HG03571 (cell line): ENCODE results near the gene SCARF2.
"Not testable (repeated sequence)": the region's sequence is repeated elsewhere in the genome, so short reads cannot be mapped to it uniquely, and the experiment has no call there.

Source experiments
- ATAC-seq: cut with Tn5 transposase; IDR thresholded peaks from one replicate; pipeline ENCODE4 v1.9.1; 2021; ENCODE audit not compliant: unreplicated experiment

The SCARF2 gene

DNA sequence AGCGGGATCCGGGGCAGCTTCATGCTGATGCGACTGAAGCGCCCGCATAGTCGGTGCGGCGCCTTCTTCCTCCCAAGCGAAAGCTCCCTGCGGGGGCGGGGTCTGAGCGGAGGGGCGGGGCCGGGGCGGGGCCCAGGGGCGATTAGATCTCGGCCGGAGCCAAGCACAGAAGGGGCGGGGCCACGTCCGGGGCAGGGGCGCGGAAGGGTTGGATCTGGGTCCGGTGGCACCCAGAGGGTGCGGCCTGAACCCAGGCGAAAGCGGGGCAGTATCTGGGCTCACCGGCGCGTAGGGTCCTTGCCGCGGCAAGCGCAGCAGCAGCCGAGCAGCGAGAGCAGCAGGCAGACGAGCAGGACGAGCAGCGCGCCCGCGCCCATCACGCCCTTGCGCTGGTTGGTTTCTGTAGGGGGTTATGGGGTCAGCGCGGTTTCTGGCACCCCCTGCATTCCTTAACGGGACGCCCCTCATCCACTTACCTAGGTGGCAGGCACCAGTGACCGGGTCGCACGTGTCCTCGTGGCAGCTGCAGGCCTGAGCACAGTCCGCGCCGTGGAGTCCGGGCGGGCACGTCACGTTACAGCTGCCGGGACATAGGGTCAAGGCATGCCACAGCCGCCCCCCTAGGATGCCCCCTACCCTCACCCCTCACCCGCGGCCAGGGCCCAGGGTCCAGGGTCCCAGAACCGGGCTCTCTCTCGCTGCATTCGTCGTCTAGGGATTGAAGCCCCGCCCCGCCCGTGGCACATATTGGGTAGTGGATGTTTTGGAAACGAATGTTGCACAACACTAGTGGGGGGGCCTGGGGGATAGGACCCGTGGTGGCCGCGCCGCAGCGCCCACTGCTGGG lies 8.1 kb downstream of the SCARF2 start:
- ATAC-seq = no peak

- no peak for ATAC-seq
Observed at GRCh38 chr22:20428496-20429253, 8.9 kb downstream of the SCARF2 start.

DNA sequence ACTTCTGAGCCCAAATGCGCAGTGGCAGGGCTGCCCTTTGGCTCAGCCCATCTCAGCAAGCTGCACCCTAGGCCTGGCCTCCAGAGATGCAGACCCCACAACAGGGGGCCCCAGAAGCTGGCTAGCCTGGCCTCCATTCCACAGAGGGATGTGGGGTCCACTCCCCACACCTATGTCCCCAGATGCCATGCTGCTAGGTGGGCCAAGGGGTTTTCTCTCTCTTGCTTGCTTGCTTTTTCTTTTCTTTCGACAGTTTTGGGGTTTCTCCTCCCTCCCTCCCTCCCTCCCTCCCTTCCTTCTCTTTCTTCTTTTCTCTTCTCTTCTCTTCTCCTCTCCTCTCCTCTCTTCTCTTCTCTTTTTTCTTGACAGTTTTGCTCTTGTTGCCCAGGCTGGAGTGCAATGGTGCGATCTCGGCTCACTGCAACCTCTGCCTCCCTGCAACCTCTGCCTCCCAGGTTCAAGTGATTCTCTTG lies 9.6 kb downstream of the SCARF2 start:
- ATAC-seq = no peak

- no peak for ATAC-seq
Observed at GRCh38 chr22:20427104-20427944, 10.3 kb downstream of the SCARF2 start.

GRCh38 chr22:20426259-20426615 lies 11.4 kb downstream of the SCARF2 start:
- no peak for ATAC-seq

DNA sequence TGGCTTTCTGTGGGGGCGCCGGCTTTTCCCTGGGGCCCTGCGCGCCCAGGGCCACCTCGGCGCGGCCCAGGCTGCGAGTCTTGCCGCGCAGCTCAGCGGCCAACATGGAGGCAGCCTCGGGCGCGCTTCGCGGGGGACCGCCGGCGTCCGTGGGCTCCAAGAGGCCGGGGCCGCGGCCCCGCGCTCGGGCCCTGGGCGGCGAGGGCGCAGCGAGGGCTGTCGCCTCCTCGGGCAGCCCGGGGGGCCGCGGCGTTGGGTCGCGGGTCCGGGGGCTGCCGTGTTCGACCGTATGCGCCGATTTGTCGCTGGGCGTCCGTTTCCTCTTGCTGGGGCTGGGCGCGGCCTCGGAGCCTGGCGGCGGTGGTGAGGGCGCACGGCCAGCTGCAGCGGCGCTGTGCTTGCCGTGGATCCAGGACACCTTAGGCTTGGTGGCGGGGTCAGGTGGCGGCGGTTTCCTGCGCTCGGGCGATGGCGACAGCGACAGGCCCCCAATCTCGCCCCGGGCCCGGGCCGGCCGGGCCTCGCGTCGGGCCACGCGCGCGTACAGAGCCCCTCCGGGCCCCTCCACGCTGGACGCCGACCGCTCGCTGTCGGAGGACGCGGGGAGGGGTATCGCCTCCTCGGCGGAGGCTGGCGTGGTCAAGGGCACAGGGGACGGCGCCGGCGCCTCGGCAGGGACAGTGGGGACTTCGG lies 11.9 kb downstream of the SCARF2 start:
- no peak for ATAC-seq

DNA sequence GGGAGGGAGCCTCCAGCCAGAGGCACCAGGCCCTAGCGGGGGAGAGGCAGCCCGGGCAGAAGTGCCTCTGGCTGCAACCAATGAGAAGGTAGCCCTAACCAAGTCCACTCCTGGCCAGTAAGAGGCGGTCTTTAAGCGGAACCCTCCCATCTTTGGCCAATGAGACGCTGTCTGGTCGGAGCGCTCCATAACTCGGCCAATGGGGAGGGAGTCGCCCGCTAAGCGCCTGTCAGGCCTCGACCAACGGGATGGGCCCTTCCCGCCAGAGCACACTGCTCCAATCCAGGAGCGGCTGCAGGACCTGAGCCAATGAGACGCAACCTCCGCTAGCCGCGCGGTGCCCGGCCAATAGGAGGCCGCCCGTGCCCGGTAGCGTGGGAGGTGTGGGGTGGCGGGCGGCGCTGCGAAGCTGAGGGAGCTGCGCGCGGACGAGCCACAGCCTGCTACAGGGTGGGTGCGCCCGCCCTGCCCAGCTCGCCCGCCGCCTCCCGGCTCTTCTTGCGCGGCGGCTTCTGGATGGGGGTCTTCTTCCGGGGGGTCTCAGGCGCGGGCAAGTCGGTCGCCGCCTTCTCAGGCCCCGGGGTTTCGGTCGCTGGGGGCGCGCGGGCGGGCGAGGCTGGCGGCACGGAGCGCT lies 12.6 kb downstream of the SCARF2 start:
- ATAC-seq = no peak

- ATAC-seq = no peak
Observed at GRCh38 chr22:20424568-20424931, 13.1 kb downstream of the SCARF2 start.

DNA sequence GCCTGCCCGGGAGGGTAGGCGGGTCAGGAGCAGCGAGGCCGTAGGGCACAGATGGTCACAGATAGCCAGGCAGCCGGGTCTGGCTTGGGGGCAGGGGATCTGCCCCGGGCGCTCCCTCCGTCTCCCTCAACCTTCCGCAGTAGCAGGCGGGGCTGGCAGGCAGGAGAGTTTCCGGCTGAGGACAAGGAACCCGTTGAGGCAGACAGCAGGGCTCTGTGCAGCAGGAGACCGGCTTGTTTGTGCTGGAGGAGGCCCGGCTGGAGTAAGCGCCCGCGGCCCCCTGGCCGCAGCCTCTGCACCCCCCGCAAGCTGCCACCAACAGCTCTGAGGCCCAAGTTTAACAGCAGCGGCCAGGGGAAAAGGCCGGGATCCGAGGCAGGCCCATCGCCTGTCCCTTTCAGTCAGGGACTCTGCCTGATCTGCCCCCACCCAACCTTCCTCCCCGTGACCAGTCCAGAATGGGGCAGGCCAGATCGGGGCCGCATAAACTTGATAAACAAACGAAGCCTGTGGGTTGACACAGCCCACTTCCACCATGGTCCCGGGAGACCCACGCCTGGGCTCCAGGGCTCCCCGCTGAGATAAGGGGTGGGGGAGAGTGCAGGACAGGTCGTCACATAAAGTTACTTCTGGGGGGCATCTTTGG lies 13.6 kb downstream of the SCARF2 start:
- no peak for ATAC-seq

GRCh38 chr22:20423008-20423905 lies 14.4 kb downstream of the SCARF2 start:
- ATAC-seq = no peak

DNA sequence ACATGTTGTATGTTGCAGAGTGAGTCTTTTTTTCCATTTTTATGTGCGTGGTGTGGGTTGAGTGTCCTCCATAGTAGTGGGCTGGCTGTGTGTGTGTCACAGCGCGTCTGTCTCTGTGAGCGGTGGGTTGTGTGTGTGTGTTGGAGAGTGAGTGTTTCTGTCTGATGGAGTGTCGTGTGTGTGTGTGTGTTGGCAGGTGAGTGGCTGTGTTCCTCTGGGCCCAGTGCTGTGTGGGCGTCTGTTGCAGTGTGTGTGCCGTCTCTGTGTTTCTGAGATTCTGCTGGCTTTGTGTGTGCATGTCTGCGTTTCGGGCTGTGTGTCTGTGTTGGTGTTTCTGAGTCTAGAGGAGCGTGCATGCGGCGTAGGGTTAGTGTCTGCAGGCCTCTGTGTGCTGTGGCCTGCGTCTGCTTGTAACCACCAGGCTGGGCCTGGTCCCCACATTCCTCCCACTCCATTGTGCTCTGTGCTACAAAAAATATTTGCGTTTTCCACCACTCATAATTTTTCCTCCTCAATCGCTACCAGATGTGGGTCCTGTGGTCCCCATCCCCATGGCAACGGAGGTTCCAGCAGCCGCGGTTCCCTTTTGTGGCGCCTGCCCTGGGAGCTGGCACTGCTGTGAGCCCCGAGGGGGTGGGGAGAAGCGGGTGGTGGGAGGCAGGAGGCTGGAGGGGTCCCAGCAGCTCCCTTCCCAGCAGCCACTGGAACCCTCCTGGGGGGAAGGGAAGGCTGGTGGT lies 15.2 kb downstream of the SCARF2 start:
- no peak for ATAC-seq

DNA sequence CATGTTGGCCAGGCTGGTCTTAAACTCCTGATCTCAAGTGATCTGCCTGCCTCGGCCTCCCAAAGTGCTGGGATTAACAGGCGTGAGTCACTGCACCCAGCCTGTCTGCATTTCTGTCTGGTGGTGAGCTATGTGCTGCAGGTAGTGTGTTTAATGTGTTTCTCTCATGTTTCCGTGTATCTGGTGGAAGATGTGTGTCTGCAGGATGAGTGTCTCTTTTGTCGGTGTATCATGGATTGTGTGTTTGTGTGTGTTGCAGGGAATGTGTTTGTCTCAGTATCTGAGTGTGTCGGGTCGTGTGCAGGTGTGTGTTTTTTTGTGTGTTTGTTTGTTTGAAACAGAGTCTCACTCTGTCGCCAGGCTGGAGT lies 16.1 kb downstream of the SCARF2 start:
- ATAC-seq = no peak

DNA sequence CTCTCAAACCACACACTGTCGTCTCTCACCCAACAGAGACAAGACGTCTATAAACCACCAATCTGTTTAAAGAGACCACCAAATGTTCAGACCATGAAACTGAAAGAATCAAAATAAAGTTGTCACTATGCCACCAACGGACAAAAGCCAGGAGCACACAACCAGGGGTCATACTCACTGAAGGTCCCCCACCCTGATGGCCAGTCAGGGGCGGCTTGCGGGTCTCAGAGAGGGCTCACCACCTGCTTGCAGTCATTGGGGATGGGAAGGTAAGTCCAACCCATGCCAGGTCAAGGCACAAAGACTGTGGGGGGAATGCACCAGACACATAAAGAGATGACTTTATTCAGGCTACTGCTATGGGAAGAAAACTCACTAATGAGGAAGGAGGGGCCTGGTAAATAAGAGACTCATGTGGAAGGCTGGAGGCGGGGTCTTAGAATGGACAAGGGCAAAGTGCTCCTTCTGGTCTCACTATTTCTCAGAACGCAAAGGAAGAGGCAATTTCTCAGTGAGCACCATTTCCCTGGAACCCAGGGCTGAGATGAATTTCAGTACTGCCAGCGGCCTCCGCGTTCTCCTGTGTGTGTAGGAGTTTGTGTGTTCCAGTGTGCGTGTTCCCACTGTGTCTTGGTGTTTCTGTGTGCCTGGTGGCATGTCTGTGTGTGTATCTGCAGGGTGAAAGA lies 17.3 kb downstream of the SCARF2 start:
- ATAC-seq = no peak

DNA sequence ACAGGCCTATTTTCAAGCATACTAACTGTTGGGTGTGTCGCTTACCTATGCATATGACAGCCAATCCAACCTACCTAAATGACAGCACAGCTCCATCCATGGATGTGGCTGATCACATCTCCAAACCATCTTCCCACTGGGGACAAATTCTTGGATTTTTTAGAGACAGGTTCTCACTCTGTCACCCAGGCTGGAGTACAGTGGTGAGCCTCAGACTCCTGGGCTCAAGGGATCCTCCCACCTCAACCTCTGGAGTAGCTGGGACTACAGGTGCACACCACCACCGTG lies 18.0 kb downstream of the SCARF2 start:
- ATAC-seq = no peak

GRCh38 chr22:20418211-20418788 lies 19.3 kb downstream of the SCARF2 start:
- no peak for ATAC-seq

- not testable (repeated sequence) for ATAC-seq
Observed at GRCh38 chr22:20415699-20416098, 21.9 kb downstream of the SCARF2 start.

DNA sequence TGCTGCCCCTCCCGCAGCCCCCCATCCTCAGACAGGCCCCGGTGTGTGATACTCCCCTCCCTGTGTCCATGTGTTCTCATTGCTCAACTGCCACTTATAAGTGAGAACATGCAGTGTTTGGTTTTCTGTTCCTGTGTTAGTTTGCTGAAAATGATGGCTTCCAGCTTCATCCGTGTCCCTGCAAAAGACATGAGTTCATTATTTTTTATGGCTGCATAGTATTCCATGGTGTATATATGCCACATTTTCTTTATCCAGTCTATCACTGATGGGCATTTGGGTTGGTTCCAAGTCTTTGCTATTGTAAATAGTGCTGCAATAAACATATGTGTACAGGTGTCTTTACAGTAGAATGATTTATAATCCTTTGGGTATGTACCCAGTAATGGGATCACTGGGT lies 22.4 kb downstream of the SCARF2 start:
- not testable (repeated sequence) for ATAC-seq

- ATAC-seq = no peak
Observed at GRCh38 chr22:20414450-20414849, 23.2 kb downstream of the SCARF2 start.
